Fibroblast of skin of back (primary cell): Measurements from ENCODE around the gene ARHGAP6.

ENCODE experiments used
- DNase-seq: peaks from one replicate; pipeline ENCODE4 v3.0.0-alpha.2; 2013

ARHGAP6 gene

DNA sequence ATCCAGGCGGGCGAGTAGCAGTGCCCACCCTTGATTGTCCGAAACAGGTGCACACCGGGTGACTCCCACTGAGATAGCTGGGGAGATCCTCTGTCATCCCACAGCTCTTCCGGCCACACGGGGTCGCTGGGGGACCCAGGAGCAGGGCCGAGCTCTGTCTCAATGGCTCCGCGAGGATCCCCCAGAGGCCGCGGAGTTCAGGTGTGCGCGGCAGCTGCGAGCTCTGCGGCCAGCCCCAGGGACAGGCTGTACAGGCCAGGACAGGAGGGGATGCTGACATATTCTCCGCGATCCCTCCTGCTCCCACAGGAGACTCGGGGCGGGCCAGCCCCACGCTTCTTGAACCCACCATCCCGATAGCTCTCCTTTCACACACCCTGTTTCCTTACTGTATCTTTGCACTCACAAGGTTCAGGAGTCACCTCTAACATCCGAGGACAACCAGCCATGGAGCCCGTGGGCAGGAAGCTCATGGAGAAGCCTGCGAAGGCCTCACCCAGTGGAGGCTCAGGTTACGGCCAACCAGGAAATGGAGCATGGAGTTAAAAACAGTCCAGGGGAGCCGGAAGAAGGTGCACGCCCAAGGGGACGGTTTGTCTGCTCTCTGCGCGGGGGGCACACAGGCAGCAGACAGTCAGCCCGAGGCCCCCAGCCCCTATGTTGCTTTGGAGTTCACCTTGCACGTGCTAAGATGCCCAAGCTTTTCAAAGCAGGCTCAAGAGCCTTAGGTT, 450.4 kb downstream of the ARHGAP6 start:
- no peak for DNase-seq

DNA sequence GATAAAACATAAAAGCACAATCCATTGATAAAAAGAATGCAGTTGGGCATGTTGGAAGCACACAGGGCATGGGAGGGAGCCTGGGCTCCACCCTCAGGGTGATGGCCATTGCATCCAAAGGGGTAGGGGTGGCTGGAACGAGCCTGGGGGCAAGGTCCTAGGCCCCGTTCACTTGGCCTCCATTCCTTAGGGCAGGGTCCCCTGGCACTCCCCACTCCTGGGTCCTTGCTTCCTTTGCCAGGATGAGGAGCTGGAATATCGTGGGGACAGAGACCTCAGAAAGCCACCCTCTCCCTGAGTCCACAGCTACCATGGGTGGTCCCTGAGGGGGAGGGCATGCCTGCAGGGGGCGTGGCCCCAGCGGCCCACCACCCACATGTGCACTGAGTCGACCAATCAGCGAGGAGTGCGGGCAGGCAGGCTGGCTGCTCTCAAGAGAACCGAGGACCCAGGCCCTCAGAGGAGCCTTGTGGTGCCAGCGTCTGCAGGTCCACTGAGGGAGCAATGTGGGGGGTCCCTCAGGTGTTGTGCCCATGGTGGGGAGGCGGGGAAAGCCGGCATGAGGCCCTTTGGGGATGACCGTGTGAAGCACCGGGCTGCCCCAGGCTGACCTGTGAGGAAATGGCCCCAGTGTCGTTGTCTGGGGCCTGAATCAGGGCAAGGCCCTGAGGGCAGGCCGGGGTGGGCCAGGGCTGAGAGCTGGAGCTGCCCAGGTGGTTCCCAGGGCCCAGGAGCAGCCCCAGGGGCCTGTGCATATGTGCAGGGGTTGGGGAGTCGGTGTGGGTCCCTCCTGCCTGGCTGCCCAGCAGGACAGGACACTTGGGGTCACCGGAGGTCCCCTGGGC, 451.2 kb downstream of the ARHGAP6 start:
- DNase-seq = no peak

DNA sequence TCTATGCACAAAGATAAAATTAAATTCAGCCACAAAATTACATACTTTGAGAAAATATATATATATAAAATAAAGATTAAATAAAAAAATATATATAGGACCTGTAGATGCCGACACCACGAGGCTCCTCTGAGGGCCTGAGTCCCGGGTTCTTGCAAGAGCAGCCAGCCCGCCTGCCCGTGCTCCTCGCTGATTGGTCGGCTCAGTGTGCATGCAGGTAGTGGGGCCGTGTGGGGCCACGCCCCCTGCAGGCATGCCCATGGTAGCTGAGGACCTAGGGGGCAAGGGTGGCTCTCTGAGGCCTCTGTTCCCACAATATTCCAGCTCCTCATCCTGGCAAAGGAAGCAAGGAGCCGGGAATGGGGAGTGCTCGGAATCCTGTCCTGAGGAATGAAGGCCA, 453.0 kb downstream of the ARHGAP6 start:
- no peak for DNase-seq

- peak; percentile 1 for DNase-seq
Observed at GRCh38 chrX:11210415-11210801, 455.3 kb downstream of the ARHGAP6 start.

GRCh38 chrX:11209798-11210414, 455.8 kb downstream of the ARHGAP6 start:
- peak; percentile 30 for DNase-seq

- no peak for DNase-seq
Observed at GRCh38 chrX:11206716-11207115, 459.0 kb downstream of the ARHGAP6 start.

DNA sequence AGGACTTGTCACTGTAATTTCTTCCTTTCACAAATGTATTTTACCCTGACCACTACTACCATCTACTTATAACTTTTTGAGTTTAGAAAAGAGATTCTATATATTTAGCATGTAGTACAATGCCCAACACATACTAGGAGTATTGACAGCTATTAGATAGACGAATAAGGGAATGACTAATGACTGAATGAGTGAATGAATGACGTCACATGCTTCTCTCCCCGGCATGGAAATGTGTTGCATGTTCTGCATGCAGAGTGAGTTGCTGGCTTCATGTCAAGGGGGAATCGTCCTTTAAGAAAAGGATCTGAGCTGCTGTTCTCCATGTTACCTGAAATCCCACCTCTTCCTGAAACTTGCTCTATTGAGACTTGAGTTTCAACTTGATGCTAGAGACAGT, 459.9 kb downstream of the ARHGAP6 start:
- no peak for DNase-seq

DNA sequence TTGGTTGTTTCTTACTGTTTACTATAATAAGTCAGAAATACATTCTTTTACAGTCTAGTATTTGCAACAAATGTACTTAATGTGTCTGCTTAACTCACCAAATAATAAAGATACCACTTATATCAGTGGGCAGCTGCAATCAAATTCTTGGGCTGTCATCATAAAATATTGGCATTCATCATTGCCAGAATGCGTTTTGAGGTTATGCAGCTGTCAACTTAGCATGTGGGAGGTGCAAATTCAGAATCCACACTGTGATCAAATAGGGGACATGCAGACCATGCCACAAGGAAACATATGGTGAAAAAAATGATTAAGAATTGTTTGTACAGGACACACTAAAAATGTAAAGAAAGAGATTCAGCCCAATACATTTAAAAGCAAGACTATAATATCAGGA, 468.0 kb downstream of the ARHGAP6 start:
- no peak for DNase-seq

- DNase-seq = no peak
Observed at GRCh38 chrX:11196476-11196875, 469.2 kb downstream of the ARHGAP6 start.

GRCh38 chrX:11193035-11193469, 472.7 kb downstream of the ARHGAP6 start:
- no peak for DNase-seq

- no peak for DNase-seq
Observed at GRCh38 chrX:11190745-11191510, 474.8 kb downstream of the ARHGAP6 start.

- DNase-seq = no peak
Observed at GRCh38 chrX:11189097-11189496, 476.6 kb downstream of the ARHGAP6 start.

DNA sequence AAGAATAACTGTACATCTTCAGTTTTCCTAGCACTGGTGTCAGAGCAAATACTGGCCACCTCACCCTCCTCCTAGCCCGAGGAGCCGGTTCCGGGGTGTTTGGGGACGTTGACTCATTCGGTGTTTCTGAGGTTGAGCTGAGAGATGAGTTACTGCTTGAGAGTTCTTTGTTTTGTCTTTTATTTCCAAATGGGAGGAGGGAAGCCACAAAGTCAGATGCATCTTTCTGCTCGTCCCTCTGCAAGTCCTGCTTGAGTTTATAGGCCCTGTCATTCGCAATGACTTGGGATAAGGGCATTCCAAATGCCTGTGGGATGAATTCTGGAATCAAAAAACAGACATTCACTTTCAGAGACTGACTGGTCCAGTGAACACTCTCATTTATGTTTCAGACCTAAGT, 477.1 kb downstream of the ARHGAP6 start:
- peak; percentile 67 for DNase-seq

GRCh38 chrX:11187001-11187400, 478.7 kb downstream of the ARHGAP6 start:
- no peak for DNase-seq

DNA sequence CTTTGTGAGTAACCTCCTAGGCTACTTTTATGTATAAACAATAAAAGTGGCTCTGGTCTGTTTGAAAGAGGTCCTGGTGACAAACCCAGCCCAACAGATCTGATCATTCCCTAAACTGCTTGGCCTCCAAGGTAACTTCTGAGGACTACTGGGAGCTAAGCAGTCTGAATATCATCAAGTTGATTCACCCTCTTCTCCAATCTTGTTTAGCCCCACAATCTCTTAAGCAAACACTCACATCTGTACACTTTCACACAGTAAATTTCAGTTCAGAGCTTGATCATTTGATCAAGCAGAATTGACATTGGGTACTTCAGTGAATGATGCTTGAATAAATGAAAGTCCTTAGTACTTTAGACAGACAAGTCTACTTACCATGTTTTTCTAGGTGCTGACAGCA, 479.9 kb downstream of the ARHGAP6 start:
- no peak for DNase-seq

DNA sequence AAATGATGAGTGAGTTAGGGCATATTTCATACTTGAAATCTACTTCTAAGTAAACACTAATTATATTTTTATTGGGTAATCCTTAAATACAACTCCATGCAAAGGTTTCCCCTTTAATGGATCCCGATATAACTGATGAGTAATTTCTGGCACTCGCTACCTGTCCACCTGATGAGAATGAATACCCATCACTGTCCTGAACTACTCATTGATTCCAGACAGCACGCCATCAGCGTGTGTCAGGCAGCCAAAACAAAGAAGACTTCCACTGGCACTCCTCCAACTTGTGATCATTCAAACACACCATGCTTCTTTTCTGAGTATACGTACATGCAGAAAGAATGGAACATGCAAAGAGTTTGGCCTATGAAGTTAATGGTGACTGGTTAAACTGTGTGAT, 485.1 kb downstream of the ARHGAP6 start:
- DNase-seq = no peak

DNA sequence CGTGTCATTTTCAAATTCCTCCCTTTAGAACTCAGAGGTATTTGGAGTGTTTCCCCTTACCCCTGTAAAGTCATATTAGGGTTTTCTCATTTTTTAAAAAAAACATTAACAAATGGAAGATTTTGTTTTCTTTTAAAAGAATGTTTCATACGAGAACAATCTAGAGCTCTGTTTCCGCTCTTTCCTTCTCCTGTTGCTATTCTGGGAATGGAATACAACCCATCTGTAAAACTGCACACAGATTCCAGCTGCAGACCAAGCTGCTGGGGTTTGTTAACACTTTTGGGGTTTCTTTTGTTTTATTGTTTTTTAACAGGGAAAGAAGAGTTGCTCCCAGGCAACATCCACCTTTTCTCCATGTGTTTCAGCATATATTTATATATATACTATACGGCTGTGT, 493.3 kb downstream of the ARHGAP6 start:
- no peak for DNase-seq

- DNase-seq = no peak
Observed at GRCh38 chrX:11171956-11172355, 493.8 kb downstream of the ARHGAP6 start.

DNA sequence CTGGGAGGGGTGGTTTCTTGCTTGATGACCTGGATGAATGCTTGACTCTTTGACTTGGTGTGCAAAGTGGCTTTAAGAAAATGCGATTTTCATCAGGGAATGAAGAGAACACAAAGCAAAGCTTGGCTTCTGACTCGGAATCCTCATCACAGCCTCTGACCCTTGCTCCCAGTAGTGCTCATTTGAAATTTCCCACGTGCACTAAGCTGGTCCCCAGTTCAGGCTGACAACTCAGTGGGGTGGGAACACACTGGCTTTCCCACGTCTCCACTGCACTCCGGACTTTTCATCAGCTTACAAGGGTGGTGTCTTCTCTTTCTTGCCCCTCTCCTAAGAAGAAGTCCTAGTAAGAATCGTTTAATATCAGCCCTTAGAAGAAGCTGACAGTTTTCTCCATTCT, 501.3 kb downstream of the ARHGAP6 start:
- no peak for DNase-seq

- DNase-seq = no peak
Observed at GRCh38 chrX:11159149-11159548, 506.6 kb downstream of the ARHGAP6 start.

GRCh38 chrX:11151799-11152559, 513.7 kb downstream of the ARHGAP6 start:
- DNase-seq = peak; percentile 1

DNA sequence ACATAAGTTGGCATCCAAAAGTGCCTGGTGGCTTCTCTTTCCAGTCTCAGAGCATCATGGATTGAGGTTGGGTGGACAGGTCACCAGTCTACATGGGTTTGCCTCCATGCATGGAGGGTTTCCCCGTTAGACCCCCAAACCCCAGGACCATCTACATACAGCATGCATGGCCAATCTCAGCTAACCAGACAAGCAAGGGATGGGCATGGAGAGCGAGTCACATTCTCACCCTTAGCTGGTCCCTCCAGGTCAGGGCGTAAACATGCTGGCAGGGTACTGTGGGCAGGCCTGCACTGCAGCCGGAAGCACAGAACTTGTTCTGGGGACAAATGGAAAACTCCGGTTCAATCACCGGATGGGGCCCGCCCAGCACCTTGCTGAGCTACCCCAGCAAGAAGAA, 517.3 kb downstream of the ARHGAP6 start:
- no peak for DNase-seq
